PC-3 (cell line): ENCODE measurements around the gene CGGBP1. TPM values are rescaled to one million over a fixed set of nuclear protein-coding genes. Genes with fewer than 3 reads are reported as not detected.

Experiments
- ATAC-seq: fragments of 200-7000 bp; cut with Tn5 transposase; 2 replicates; pipeline ENCODE4 v1.9.1; 2020; ENCODE audit warnings: mild to moderate bottlenecking, moderate library complexity
- BruUV-seq: library from RNA; stranded (reverse); fragments of 400-500 nt; replicated peaks from 2 replicates; lab custom pipeline; 2021; lab: Mats Ljungman, UMichigan
- CTCF ChIA-PET: fragments of 300-600 bp; sonication (Branson Sonifier 250); formaldehyde crosslinking; loops from one replicate; lab custom pipeline; 2022; ENCODE audit warnings: antibody characterized with exemption; lab: Charles Lee
- POLR2A ChIA-PET: fragments of 300-600 bp; sonication (Branson Sonifier 250); formaldehyde crosslinking; loops from one replicate; lab custom pipeline; 2022; ENCODE audit warnings: antibody characterized with exemption; ENCODE audit not compliant: unreplicated experiment; lab: Charles Lee
- DNase-seq: peaks from one replicate; pipeline ENCODE4 v3.0.0-alpha.2; 2015
- H2AFZ ChIP-seq: fragments of 300-600 bp; sonication (generic); 2 replicates; pipeline ENCODE4 v1.6.0; 2016; ENCODE audit warnings: antibody characterized with exemption, low read length
- H3F3A ChIP-seq: fragments of 300-600 bp; sonication (generic); one replicate; pipeline ENCODE4 v1.6.0; 2017; ENCODE audit warnings: antibody characterized with exemption, low read length, control low read depth, mild to moderate bottlenecking; ENCODE audit not compliant: unreplicated experiment
- H3K27ac ChIP-seq: fragments of 300-600 bp; sonication (generic); 2 replicates; pipeline ENCODE4 v1.5.1; 2016; ENCODE audit warnings: mild to moderate bottlenecking, low read length
- H3K27me3 ChIP-seq: fragments of 300-600 bp; sonication (generic); 2 replicates; pipeline ENCODE4 v1.6.1; 2016; ENCODE audit warnings: low read length, mixed read lengths
- H3K36me3 ChIP-seq: fragments of 300-600 bp; sonication (generic); 2 replicates; pipeline ENCODE4 v1.6.1; 2016; ENCODE audit warnings: low read depth, mixed run types, low read length, mixed read lengths
- H3K4me1 ChIP-seq: fragments of 300-600 bp; sonication (generic); 2 replicates; pipeline ENCODE4 v1.5.1; 2016; ENCODE audit warnings: low read length; ENCODE audit not compliant: insufficient read depth
- H3K4me2 ChIP-seq: fragments of 300-600 bp; sonication (generic); 2 replicates; pipeline ENCODE4 v1.6.0; 2016; ENCODE audit warnings: low read length
- H3K4me3 ChIP-seq: fragments of 300-600 bp; sonication (generic); 2 replicates; pipeline ENCODE4 v1.5.1; 2016; ENCODE audit warnings: mild to moderate bottlenecking, low read length, mixed read lengths
- H3K79me2 ChIP-seq: fragments of 300-600 bp; sonication (generic); 2 replicates; pipeline ENCODE4 v1.6.1; 2017; ENCODE audit warnings: low read length, mixed read lengths
- H3K9ac ChIP-seq: fragments of 300-600 bp; sonication (generic); 2 replicates; pipeline ENCODE4 v1.6.0; 2016; ENCODE audit warnings: mild to moderate bottlenecking, low read length
- H3K9me2 ChIP-seq: fragments of 300-600 bp; sonication (generic); replicated peaks from 2 replicates; pipeline ENCODE4 v1.6.1; 2016; ENCODE audit warnings: mixed run types, low read length, mixed read lengths
- H3K9me3 ChIP-seq: fragments of 300-600 bp; sonication (generic); 2 replicates; pipeline ENCODE4 v1.6.1; 2016; ENCODE audit warnings: low read length, mixed read lengths
- H4K20me1 ChIP-seq: fragments of 300-600 bp; sonication (generic); 2 replicates; pipeline ENCODE4 v1.6.1; 2016; ENCODE audit warnings: low read length, mixed read lengths
- EZH2 ChIP-seq: fragments of 300-600 bp; sonication (generic); IDR thresholded peaks from one replicate; pipeline ENCODE4 v1.6.1; 2017; ENCODE audit warnings: antibody characterized with exemption, mild to moderate bottlenecking, low read length; ENCODE audit not compliant: unreplicated experiment
- EZH2phosphoT487 ChIP-seq: fragments of 300-600 bp; sonication (generic); IDR thresholded peaks from 2 replicates; pipeline ENCODE4 v1.6.1; 2018; ENCODE audit warnings: mild to moderate bottlenecking, antibody characterized with exemption, low read length, borderline replicate concordance
- intact Hi-C: fragments of 100-400 bp; cut with micrococcal nuclease; formaldehyde crosslinking; loops from 2 replicates; pipeline ENCODE4 v1.9.0; 2023
- total RNA-seq: library from RNA; depleted of rRNA; stranded (reverse); fragments of >200 nt; gene quantifications from 2 replicates; pipeline ENCODE4 v1.2.3, GENCODE V29; 2014
- TF ChIP-seq, protein P1 (sequence below): fragments of 300-600 bp; sonication (generic); conservative IDR thresholded peaks from 2 replicates; pipeline ENCODE4 v1.5.1; 2017; ENCODE audit warnings: antibody characterized with exemption, low read depth, mild to moderate bottlenecking, low read length

The CGGBP1 gene
- total RNA-seq, 1 experiment from 2014 or later: 37.1 TPM

DNA sequence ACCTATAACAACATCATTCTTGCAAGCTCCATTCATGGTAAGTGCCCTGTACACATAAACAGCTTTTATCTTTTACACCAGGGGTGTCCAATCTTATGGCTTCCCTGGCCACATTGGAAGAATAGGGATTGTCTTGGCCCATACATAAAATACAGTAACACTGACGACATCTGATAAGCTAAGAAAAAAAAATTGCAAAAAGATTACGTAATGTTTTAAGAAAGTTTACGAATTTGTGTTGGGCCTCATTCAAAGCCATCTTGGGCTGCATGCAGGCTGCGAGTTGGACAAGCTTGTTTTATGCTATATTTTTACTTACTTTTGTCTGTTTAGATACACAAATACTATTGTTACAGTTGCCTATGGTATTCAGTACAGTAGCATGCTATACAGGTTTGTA lies 31.9 kb upstream of the CGGBP1 start:
- ChIA-PET CTCF (no interaction called here), POLR2A (interaction anchor here (0.6 kb wide), 1 partner anchor 16 kb away, joined by 5 read pairs; no protein-coding TSS in a partner anchor)
- intact Hi-C loops: no loop called here
- Histone ChIP-seq H3K36me3 (peaks cover 16% of the 10 kb centered on the region), H3K79me2 (peaks cover 6% of the 10 kb centered on the region), H2AFZ (no peak overlapping the region), H3K4me3 (no peak overlapping the region), H3K27me3 (no peaks in the 10 kb centered on the region), H3K27ac (no peak overlapping the region), H3K4me1 (no peaks in the 10 kb centered on the region), H3K4me2 (no peak overlapping the region), H3K9me2 (no peaks in the 10 kb centered on the region), H4K20me1 (no peaks in the 10 kb centered on the region), H3F3A (no peaks in the 10 kb centered on the region), H3K9me3 (no peaks in the 10 kb centered on the region), H3K9ac (no peak overlapping the region)
- BruUV-seq: no TSS peak
- TF ChIP-seq, protein P1, sequence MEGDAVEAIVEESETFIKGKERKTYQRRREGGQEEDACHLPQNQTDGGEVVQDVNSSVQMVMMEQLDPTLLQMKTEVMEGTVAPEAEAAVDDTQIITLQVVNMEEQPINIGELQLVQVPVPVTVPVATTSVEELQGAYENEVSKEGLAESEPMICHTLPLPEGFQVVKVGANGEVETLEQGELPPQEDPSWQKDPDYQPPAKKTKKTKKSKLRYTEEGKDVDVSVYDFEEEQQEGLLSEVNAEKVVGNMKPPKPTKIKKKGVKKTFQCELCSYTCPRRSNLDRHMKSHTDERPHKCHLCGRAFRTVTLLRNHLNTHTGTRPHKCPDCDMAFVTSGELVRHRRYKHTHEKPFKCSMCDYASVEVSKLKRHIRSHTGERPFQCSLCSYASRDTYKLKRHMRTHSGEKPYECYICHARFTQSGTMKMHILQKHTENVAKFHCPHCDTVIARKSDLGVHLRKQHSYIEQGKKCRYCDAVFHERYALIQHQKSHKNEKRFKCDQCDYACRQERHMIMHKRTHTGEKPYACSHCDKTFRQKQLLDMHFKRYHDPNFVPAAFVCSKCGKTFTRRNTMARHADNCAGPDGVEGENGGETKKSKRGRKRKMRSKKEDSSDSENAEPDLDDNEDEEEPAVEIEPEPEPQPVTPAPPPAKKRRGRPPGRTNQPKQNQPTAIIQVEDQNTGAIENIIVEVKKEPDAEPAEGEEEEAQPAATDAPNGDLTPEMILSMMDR: no peak
- TF ChIP-seq EZH2: no peak
- TF ChIP-seq EZH2phosphoT487: no peak
- DNase-seq (no peak), ATAC-seq (no peak)

DNA sequence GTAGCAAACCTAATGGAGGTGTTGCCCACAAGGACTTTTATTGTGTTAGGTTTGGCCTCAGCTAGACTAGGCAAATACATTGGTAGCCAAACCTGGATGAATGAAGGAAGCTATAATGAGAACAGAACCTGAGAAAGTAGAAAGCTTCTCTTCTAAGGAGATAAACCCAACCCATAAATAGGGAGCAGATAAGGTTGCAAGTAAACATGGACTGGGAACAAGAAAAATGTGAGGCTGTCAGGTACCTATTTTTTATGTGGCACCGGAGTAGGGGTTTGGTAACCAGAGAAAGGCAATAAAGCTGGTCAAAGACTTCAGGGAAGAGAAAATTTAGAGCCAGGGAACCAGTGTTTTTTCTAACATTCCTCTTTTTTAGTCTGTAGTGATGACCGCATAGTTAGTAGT lies 25.3 kb upstream of the CGGBP1 start:
- no TSS peak for BruUV-seq
- ChIA-PET CTCF (no interaction called here), POLR2A (no interaction called here)
- H2AFZ ChIP-seq: no peak overlapping the region
- intact Hi-C loops: no loop called here
- H4K20me1 ChIP-seq: no peaks in the 10 kb centered on the region
- H3K9me3 ChIP-seq: no peaks in the 10 kb centered on the region
- H3K4me1 ChIP-seq: no peaks in the 10 kb centered on the region
- peaks cover 15% of the 10 kb centered on the region for H3K36me3 ChIP-seq
- H3K9ac ChIP-seq: no peak overlapping the region
- ATAC-seq (no peak), DNase-seq (no peak)
- no peaks in the 10 kb centered on the region for H3F3A ChIP-seq
- peaks cover 52% of the 10 kb centered on the region for H3K79me2 ChIP-seq
- no peaks in the 10 kb centered on the region for H3K9me2 ChIP-seq
- TF ChIP-seq EZH2: no peak
- no peak for TF ChIP-seq EZH2phosphoT487
- TF ChIP-seq, protein P1: no peak
- H3K27me3 ChIP-seq: no peaks in the 10 kb centered on the region
- H3K4me3 ChIP-seq: no peak overlapping the region
- no peak overlapping the region for H3K4me2 ChIP-seq
- H3K27ac ChIP-seq: no peak overlapping the region

GRCh38 chr3:88082854-88083253 lies 24.0 kb upstream of the CGGBP1 start:
- Histone ChIP-seq H3K4me2 (no peak overlapping the region), H2AFZ (no peak overlapping the region), H3K27me3 (no peaks in the 10 kb centered on the region), H3K9ac (no peak overlapping the region), H3K4me3 (no peak overlapping the region), H3K4me1 (no peaks in the 10 kb centered on the region), H3K36me3 (peaks cover 12% of the 10 kb centered on the region), H3K9me3 (no peaks in the 10 kb centered on the region), H3F3A (no peaks in the 10 kb centered on the region), H3K9me2 (no peaks in the 10 kb centered on the region), H3K79me2 (peaks cover 65% of the 10 kb centered on the region), H3K27ac (no peak overlapping the region), H4K20me1 (no peaks in the 10 kb centered on the region)
- DNase-seq (no peak), ATAC-seq (no peak)
- ChIA-PET CTCF (no interaction called here), POLR2A (no interaction called here)
- intact Hi-C loops: no loop called here
- no TSS peak for BruUV-seq
- TF ChIP-seq EZH2phosphoT487 (no peak), EZH2 (no peak)
- TF ChIP-seq, protein P1: no peak
